T-helper 22 cell (primary cell): ENCODE measurements around the gene KRTAP1-1.
"Not testable (repeated sequence)": the region's sequence is repeated elsewhere in the genome, so short reads cannot be mapped to it uniquely, and the experiment has no call there.

Source experiments
- DNase-seq: peaks from one replicate; pipeline ENCODE4 v3.0.0-alpha.2; 2020; ENCODE audit warnings: low read depth

KRTAP1-1 gene, protein sequence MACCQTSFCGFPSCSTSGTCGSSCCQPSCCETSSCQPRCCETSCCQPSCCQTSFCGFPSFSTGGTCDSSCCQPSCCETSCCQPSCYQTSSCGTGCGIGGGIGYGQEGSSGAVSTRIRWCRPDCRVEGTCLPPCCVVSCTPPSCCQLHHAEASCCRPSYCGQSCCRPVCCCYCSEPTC

DNA sequence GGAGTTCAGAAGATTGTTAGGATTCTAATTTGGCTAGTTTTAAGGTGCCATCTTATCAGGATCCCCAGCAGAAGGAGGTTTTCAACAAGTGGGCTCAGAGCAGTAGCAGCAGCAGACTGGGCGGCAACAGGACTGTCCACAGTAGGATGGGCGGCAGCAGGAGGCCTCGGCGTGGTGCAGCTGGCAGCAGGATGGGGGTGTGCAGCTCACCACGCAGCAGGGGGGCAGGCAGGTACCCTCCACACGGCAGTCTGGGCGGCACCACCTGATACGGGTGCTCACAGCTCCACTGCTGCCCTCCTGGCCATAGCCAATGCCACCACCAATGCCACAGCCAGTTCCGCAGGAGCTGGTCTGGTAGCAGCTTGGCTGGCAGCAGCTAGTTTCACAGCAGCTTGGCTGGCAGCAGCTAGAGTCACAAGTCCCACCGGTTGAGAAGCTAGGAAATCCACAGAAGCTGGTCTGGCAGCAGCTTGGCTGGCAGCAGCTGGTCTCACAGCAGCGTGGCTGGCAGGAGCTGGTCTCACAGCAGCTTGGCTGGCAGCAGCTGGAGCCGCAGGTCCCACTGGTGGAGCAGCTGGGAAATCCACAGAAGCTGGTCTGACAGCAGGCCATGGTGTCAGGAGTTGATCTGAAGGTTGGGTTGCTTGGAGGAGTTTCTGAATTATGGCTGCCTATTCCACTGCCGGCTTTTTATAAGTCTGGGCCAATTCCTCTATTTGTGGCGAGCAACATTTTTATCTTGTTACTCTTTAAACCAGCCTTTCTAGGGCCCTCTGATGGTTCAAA, at the start of gene KRTAP1-1:
KRTAP1-1 (minus strand) TSS at position 668 of the 789 bp plus-strand sequence; CDS start at position 615, 53 bp downstream.
- not testable (repeated sequence) for DNase-seq

DNA sequence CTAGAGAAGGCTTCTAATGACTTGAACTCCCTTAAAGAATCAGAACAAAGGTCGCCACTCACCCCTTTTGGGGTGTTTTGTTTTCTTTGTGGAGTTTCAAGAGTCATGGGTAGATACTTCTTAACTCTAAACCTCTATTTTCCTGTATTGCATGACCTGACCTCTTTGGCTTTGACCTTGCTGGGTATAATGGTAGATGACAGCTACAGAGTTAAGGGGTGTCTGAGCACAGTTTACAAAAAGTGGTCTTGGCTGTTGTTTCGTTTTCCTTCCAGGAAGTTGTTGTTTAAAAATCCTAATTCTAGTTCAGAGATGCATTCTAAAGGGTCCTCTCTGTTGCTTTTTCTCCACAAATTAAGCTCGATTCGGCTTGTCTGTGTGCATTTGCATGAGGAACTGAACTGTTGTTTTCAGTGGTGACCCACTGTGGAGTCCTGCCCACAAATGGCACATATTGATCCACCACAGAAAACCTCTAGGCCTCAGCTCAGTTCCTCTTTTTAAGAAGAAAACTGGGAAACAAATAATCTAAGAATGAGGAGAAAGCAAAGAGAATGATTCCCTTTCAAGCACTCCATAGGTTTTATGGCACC, 47.6 kb upstream of the KRTAP1-1 start:
- DNase-seq = not testable (repeated sequence)

DNA sequence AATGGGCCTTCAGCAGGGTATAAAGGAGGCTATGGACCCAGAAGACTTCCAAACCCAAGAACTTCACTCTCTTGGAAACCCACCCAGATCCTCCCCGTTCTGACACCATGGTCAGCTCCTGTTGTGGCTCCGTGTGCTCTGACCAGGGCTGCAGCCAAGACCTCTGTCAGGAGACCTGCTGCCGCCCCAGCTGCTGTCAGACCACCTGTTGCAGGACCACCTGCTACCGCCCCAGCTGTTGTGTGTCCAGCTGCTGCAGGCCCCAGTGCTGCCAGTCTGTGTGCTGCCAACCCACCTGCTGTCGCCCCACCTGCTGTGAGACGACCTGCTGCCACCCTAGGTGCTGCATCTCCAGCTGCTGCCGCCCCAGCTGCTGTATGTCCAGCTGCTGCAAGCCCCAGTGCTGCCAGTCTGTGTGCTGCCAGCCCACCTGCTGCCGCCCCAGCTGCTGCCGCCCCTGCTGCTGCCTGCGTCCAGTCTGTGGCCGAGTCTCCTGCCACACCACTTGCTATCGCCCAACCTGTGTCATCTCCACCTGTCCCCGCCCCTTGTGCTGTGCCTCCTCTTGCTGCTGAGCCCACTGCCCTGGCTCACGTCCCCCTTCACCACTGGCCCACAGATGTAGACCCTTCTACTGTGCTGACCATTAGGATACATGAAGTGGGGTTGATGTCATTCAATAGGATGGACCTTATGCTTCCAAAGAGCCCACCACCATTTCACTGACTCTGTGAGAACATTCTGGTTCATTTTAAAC, 43.0 kb upstream of the KRTAP1-1 start, which contains the start of gene KRTAP4-7:
KRTAP4-7 (plus strand) TSS at position 51 of the 757 bp plus-strand sequence; CDS start at position 108, 57 bp downstream.
- not testable (repeated sequence) for DNase-seq

DNA sequence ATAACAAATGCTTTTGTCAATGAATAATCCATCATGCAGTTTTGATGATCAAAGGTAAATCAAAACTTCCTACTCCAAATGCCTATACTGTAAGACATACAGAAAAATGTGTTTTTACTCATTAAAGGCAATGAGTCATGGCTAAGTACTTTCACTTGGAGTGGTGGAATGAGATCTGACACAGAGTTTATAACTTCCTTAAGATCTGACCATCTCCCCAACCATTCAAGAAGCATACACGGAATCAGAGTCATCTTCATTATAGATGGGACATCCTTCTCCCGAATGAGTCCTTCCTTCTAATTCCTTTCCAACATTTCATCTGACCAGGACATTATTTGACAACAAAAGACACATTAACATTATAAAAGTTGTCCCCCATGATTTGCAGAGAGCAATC, 42.2 kb upstream of the KRTAP1-1 start:
- not testable (repeated sequence) for DNase-seq

DNA sequence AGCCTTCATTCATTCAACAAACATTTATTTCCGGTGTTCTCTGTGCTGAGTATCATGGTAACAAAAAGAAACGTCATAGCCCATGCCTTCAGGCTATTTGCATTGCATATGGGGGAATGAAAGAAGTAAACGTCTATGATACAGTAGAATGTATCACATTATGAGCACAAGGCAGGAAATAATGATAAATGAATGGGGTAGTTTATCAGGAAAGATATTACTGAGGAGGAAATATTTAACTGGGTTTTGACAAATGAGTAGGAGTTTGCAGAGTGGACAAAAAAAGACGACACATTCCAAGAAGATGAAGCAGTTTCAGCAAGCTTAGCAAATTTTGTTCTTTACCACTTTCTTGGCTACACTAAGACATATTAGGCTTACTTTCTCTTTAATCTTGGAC, 41.4 kb upstream of the KRTAP1-1 start:
- DNase-seq = no peak

DNA sequence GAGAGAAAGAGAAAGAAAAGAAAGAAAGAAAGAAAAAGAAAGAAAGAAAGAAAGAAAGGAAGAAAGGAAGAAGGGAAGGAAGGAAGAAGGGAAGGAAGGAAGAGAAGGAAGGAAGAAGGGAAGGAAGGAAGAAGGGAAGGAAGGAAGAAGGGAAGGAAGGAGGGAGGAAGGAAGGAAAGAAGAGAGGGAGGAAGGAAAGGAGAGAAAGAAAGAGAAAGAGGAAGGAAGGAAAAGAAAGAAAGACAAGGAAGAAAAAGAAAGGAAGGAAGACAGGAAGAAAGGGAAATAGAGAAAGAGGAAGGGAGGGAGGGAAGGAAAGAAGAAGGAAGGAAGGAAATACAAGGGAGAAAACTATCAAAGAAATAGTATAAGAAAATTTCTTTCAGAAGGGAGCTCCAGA, 35.5 kb upstream of the KRTAP1-1 start:
- no peak for DNase-seq

DNA sequence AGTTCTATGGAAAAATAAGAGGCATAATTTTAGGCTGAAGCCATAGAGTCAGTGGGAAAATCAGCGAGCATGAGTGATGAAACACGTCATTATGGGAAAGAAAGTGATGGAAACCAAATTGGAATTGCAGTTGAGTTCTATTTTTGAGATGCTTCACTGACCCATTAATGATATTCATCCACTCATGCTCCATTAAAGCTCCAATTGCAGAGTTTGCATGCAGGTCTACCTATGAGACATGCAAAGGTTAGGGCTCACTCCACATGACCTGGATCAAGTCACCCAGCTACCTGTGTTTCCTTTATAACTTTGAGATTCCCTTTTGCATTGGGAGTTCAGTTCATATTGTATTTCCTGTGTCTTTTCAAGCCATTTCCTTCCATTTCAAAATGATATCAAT, 32.4 kb upstream of the KRTAP1-1 start:
- no peak for DNase-seq

DNA sequence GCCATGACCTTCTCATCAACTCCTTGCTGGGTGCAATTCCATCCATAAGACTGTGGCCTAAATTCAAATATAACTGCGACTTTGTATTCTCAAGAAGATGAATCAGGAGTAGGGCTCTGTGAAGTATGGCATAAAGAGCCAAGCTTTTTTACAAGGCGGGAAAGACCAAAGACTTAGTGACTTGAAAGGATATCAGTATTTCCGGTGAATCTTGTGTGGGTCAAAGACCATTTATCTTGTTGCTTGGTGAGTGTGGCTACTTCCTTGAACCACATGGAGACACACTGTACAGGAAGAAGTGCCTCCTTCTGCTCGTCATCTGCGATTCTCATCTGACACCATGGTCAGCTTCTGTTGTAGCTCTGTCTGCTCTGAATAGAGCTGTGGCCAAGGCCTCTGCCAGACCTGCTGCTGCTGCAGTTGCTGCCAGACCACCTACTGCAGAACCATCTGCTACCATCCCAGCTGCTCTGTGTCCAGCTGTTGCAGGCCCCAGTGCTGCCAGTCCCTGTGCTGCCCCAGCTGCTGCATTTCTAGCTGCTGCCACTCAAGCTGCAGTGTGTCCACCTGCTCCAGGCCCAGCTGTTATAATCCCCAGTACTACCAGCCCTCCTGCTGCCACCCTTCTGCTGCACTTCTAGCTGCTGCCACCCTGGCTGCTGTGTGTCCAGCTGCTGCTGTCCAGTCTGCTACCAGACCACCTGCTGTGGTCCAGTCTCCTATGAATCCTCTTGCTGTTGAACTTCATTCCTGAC, 30.5 kb upstream of the KRTAP1-1 start:
- DNase-seq = no peak

DNA sequence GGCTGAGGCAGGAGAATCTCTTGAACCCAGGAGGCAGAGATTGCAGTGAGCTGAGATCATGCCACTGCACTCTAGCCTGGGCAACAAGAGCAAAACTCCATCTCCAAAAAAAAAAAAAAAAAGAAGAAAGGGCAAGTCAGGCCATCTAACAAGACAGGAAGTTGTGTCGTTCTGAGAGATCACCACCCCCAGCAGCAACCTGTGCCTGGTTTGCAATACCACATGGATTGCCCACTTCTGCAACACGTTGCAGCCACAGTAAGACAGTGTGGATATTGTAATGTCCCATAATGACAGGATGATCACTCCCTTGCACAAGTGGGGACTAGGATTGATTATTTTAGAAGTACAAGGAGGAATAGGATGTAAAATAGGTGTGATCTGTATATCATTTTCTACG, 27.8 kb upstream of the KRTAP1-1 start:
- no peak for DNase-seq

DNA sequence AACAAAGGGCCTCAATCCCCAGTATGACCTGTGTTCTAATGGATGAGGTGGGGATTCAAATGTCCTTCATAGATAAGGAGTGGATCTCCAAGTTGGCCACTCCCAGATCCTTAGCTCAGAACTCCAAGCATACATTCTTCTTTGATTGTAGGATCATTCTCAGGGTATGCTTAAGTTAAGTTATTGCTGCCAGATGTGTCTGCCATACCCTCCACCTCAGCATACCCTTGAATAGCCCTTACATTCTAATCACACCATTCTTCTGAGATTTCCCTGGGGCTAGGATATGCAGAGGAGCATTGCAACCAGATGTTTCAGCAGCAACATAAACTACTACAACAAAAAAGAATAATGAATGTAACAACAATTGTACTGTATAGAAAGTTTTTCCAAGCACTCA, 26.0 kb upstream of the KRTAP1-1 start:
- DNase-seq = no peak

DNA sequence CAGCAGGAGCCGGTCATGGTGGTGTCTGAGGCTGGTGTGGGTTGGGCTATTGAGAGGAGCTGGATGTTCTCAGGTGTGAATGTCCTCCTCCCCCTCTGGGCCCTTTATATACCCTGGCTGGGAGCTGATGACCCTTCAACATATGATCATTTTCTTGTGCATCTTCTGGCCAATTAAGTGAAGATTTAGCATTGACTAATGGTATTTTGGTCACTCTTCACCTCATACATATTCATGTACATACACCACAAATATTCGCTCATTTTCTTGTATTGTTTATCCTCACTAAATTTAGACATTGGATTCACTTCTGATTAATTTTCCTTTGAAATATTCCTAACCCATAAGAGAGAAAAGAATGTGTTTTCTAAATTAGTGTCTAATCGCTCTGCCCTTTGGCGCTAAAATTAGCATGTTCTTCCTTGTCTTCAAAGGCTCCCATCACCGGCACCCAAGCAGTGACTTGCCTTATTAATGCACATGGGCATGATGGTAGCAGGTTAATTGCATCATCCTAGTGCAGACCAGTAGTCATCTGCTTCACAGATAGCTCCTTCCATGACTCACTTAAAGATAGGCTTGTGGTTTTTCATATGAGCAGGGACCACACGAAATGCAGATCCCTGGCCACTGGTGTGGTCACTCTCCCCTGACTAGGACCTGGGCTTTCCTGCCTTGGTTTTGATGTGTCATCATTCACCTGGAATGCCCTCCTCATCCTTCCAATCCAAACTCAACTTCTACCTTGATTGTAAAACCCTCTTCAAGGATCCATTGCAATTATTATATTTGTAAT, 24.8 kb upstream of the KRTAP1-1 start, which contains the start of gene KRTAP2-4:
KRTAP2-4 (minus strand) TSS at position 51 of the 796 bp plus-strand sequence; CDS start at position 17, 34 bp downstream.
- no peak for DNase-seq

DNA sequence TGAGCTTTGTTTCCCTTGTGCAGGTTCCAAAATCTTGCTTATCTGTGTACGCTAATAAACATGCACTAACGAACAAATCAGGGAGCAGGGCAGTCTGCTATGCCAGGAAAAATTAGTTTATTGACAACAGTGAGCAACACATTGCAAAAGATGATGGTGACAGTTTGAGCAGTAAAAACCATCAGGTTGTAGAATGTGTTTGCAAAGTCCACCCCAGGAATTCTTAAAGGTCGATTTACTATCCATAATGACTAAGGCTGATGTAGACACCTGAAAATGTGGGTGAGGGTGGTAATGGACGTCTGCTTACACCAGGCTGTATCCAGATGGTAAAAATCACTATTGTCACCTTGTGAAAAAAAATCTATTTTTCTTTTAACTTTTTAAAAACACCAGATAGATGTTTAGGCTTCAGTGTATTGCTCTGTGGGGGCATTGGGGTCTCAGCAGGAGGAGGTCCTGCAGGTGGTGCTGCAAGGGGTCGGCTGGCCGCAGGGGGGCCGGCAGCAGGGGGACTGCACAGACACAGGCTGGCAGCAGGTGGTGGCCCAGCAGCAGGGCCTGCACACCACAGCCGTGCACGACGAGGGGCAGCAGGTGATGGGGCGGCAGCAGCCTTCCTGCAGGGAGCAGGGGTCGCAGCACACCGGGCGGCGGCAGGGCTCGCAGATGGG, 23.9 kb upstream of the KRTAP1-1 start:
- DNase-seq = not testable (repeated sequence)

DNA sequence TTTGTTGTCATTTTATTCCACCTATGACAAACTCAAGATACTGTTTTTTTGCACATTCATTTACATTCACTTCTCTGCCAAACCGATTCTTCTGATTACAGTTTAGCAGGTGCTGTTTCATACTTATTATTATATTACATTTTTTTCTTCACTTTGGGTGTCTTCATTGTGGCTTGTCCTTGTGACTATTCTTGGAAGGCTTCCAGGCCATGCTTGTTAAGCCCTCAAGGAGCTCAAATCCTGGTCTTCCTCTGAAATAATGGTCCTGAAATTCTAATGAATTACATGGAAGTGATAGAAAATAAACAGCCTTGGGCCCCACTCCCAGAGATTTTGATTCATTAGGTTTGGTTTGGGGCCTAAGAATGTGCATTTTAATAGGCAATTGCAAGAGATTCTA, 23.1 kb upstream of the KRTAP1-1 start:
- no peak for DNase-seq

DNA sequence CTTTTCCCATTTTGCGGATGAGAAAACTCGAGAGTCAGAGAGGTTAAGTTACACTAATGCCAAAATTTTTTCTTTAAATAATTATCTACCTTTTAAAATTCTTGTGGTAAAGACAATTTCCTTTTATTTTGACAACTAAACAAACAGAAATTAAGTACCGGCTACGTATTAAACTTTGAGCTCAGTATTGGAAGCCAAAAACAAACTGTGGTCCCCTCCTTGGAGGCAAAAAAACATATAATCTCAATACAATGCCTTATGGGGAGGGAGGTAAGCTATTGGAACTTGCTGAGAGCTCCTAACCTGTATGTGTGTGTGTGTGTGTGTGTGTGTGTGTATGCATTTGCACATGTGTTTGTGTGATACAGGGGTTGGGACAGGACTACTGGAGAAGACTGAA, 22.2 kb upstream of the KRTAP1-1 start:
- no peak for DNase-seq

DNA sequence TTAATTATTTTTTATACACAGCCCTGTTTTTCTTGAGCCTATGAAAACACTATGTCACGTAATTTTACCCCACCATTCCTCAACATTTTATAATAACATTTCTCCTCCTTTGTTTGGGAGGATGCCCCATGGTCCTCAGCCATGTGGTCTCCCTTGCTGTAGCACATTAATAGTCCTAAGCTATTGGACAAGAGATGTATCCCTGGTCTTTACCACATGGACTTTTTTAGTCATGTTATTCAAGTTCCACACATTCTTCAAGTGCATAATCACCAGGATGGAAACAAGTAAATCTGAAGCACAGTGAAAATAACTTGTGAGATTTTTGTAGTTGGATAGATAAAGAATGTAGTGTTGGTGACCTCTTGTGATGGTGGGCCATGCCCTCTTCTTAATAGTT, 20.7 kb upstream of the KRTAP1-1 start:
- DNase-seq = no peak

DNA sequence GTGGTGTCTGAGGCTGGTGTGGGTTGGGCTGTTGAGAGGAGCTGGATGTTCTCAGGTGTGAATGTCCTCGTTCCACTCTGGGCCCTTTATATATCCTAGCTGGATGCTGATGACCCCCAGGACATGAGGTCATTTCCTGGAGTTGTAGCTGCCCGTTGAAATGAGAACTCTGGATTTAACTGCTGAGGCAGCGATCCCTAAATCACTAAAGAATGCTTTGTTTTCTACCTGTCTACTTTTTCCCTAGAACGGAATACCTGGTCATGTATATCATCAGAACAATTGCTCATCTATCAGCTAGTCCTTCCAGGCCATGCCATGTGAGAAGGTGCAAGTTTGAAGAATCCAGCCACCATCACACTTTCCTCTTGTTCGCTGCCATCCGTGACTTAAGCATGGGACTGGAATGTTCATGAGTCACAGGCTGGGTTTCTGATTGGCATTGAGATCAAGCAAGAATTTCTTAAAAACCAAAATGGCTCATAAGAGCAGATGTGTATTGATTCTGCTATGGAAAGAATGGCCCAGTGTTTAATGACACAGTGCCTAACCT, 18.9 kb upstream of the KRTAP1-1 start, which contains the start of gene KRTAP2-3:
KRTAP2-3 (minus strand) TSS at position 63 of the 553 bp plus-strand sequence. CDS start 64 bp downstream, outside the sequence.
- no peak for DNase-seq

DNA sequence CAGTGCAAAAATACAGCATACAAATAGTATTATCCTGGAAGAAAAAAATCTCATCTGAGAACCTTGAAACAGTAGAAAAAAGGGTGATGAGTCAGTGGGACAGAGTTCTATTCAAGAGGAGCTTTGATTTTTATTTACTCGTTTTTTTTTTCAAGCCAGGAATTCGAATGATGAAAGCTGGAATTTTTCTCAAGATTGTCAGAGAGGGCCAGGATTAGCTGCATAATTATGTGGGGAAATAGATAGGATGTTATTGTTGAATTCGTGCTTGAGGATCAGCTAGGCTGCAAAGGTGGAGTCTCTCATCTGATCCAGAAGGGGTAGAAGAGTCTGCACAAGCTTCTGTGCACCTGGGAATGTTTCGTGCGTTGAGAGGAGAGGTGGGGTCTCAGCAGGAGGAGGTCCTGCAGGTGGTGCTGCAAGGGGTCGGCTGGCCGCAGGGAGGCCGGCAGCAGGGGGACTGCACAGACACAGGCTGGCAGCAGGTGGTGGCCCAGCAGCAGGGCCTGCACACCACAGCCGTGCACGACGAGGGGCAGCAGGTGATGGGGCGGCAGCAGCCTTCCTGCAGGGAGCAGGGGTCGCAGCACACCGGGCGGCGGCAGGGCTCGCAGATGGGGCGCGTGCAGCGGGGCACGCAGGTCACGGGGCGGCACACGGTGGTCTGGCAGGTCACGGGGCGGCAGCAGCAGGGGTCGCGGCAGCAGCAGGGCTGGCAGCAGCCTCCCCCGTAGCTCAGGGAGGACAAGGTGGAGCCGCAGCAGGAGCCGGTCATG, 18.2 kb upstream of the KRTAP1-1 start:
- not testable (repeated sequence) for DNase-seq

DNA sequence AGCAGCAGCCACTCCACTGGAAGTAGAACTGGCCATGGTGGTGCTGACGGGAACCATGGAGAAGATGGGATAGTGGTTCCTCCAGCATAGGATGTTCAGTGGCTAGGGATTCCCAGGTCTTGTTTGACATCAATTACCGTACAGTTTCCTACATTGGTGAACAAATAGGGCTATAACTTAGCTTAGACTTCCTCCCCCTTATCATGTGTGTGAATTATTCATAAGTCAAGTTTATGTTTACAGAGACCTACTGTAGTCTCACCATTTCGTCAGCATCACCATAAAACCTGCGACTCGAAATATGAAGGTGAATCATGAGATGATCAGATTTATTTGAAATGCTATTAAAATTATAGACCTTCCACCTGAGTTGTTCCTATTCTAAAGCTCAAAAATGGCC, 17.5 kb upstream of the KRTAP1-1 start:
- DNase-seq = no peak

DNA sequence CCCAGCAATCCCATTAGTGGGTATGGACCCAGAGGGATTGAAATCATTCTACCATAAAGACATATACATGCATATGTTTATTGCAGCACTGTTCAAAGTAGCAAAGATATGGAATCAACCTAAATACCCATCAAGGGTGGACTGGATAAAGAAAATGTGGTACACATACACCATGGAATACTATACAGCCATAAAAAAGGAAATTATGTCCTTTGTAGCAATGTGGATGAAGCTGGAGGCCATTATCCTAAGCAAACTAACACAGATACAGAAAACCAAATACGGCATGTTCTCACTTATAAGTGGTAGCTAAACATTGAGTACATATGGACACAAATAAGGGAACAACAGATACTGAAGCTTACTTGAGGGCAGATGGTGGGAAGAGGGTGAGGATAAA, 16.3 kb upstream of the KRTAP1-1 start:
- DNase-seq = no peak
